ENCODE data around the gene KRT31. TPM values are rescaled to one million over a fixed set of nuclear protein-coding genes. Genes with fewer than 3 reads are reported as not detected.
"Not testable (repeated sequence)": the region's sequence is repeated elsewhere in the genome, so short reads cannot be mapped to it uniquely, and the experiment has no call there.

The KRT31 gene
- total and polyA plus RNA-seq, 2 of the 4 experiments (the other 2 are of a cell fraction), result 0.05 TPM; not detected in 1

DNA sequence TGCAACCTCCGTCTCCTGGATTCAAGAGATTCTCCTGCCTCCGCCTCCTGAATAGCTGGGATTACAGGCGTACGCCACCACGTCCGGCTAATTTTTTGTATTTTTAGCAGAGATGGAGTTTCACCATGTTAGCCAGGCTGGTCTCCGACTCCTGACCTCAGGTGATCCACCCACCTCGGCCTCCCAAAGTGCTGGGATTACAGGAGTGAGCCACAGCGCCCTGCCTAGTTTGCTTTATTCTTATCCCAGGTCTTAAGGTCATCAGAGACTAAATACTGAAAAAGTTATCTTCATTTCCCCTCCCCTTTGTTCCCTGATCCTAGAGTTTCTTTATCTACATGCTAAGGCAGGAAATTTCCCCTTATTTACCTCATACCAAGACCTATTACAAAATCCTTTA lies 33.0 kb upstream of the KRT31 start:
- H3K4me2 ChIP-seq (ENCODE audit: low read depth, low read length); H3K4me3 ChIP-seq (ENCODE audit: insufficient read depth, low read depth, low read length); H3K9me3 ChIP-seq (ENCODE audit: control insufficient read depth, insufficient read depth, low read length); H4K8ac ChIP-seq (ENCODE audit: low read depth in 2 of 2, low read length in 2 of 2); H3K9ac ChIP-seq (ENCODE audit: low read depth, low read length); H2BK15ac ChIP-seq (ENCODE audit: low read depth, low read length); intact Hi-C loops (cut with micrococcal nuclease); H3K56ac ChIP-seq (ENCODE audit: extremely low read depth, insufficient read depth, low read length); CTCF ChIA-PET; ATAC-seq (ENCODE audit: low read depth); POLR2A ChIA-PET (ENCODE audit: unreplicated experiment); H3K27ac ChIP-seq (ENCODE audit: insufficient read depth, low read length); H3K36me3 ChIP-seq (ENCODE audit: control insufficient read depth, insufficient read depth, low read length); DNase-seq; H4K91ac ChIP-seq (ENCODE audit: insufficient read depth, low read depth, low read length); H2AK9ac ChIP-seq (replicated peaks; ENCODE audit: low read depth, low read length, poor library complexity); H3K4me1 ChIP-seq (ENCODE audit: control insufficient read depth, insufficient read depth, low read length); H3K23ac ChIP-seq (ENCODE audit: low read depth, low read length); H3K14ac ChIP-seq (replicated peaks; ENCODE audit: low read depth, low read length); H2BK120ac ChIP-seq (ENCODE audit: low read depth, low read length); H2BK20ac ChIP-seq (ENCODE audit: low read depth, low read length); H4K5ac ChIP-seq (ENCODE audit: low read depth, low read length); H3K18ac ChIP-seq (ENCODE audit: low read depth, low read length); H2AK5ac ChIP-seq (ENCODE audit: low read depth, low read length); H3K79me1 ChIP-seq (ENCODE audit: low read depth in 1 of 2, low read length in 2 of 2); H3K27me3 ChIP-seq (ENCODE audit: control insufficient read depth, insufficient read depth, low read length); dilution Hi-C loops (cut with HindIII; ENCODE audit: low sequenced_read_pairs, unreplicated experiment); H2AFZ ChIP-seq (replicated peaks; ENCODE audit: low read length, poor library complexity); H2BK5ac ChIP-seq (ENCODE audit: low read depth, low read length, poor library complexity, severe bottlenecking); H4K20me1 ChIP-seq (ENCODE audit: insufficient read depth, low read length); in situ Hi-C loops (cut with MboI; ENCODE audit: low sequenced_read_pairs); H3K4ac ChIP-seq (ENCODE audit: low read depth, low read length); BruUV-seq (replicated peaks); H3K9me1 ChIP-seq (ENCODE audit: insufficient read depth, low read length): not testable (repeated sequence)
- 71% methylated on average over 5 of the region's 9 CpGs; no CpG with 5 or more reads in 1 of the 2 experiments for WGBS, 2 experiments (ENCODE audit: extremely low coverage in 2 of 2, insufficient read length in 1 of 2)
